ENCODE results near the gene RFX4. TPM values are rescaled to one million over a fixed set of nuclear protein-coding genes. Genes with fewer than 3 reads are reported as not detected.
A peak's percentile ranks its signal among the peaks of the same experiment; 100 is the strongest.

Gene RFX4
- total RNA-seq (2011; cell fraction: chromatin; rRNA removed; ENCODE audit: low replicate concordance) = not detected in 2 replicates
- total RNA-seq (2011; cell fraction: nucleolus; rRNA removed) = not detected in 2 replicates
- not detected in 2 replicates for total RNA-seq (2011; cell fraction: nucleoplasm; rRNA removed)
- total RNA-seq (2014; rRNA removed) = not detected in 2 replicates
- not detected in 2 replicates for total RNA-seq (2014; rRNA removed; fragmentation: Illumina TruSeq; extraction: Trizol)
- not detected in 2 replicates for total RNA-seq (2015; rRNA removed; fragmentation: Illumina TruSeq; extraction: Trizol)
- total RNA-seq (2021) = not detected in 2 replicates
- not detected in 2 replicates for polyA plus RNA-seq (2011; rRNA removed)
- not detected in 2 replicates for polyA plus RNA-seq (2011; cell fraction: cytosol; rRNA removed)
- polyA plus RNA-seq (2011; cell fraction: nucleus; rRNA removed) = not detected in 2 replicates
- polyA plus RNA-seq (2012) = not detected in 2 replicates
- polyA plus RNA-seq (2014; fragmentation: Illumina TruSeq; extraction: Trizol) = not detected in 2 replicates
- polyA plus RNA-seq (2014; fragmentation: Nextera tagmentation; extraction: Ambion mirVana) = not detected
- not detected in 2 replicates for polyA plus RNA-seq (2014; rRNA removed)
- polyA minus RNA-seq (2011; rRNA and poly(A)+ RNA removed) = not detected in 2 replicates
- not detected in 2 replicates for polyA minus RNA-seq (2011; cell fraction: cytosol; rRNA and poly(A)+ RNA removed)
- polyA minus RNA-seq (2011; cell fraction: nucleus; rRNA and poly(A)+ RNA removed) = not detected in 2 replicates
- percentile 0 among the genes with signal in this experiment for Bru-seq, nascent RNA
- percentile 13 among the genes with signal in this experiment for BruChase-seq, experiment 1, labeled RNA remaining after a 2-hour chase
- percentile 9 among the genes with signal in this experiment for BruChase-seq, experiment 2, labeled RNA remaining after a 6-hour chase
- long read RNA-seq, experiment 1, partial matches to known transcripts = 0 of 1 reads
- long read RNA-seq, experiment 1, other reads (novel, unspliced or antisense) = 1 of 1 reads
- long read RNA-seq, experiment 2 = 0 reads
- long read RNA-seq, experiment 3 = 0 reads

DNA sequence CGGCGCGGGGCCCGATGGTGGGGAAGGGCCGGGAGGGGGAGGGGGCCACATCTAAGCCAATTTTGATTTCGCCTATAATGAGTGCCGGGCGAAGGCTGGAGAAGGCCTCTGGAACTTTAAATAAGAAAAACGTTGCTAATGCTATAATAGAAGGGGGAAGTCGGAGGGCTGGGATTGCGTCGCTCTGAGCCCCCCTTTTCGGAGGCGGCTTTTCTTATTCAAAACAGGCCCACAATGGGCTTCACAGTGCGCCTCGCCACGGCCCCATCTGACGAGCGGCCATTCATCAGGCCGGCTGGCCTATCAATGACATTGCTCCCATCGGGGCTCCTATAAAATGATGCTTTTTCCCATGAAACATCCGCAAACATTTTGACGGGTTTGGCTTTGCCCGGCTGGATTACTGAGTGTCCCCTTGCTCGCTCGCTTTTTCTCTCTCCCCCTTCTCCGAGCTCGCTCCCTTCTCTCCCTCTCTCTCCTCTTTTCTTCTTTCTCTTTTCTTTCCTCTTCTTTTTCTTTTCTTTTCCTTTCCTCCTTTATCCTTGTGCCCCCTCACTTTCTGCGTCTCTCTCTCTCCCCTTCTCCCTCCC lies at the start of gene RFX4:
Gene RFX4, plus strand, starts transcription at position 364 of the 590 bp plus-strand sequence. CDS start 317 bp downstream, outside the sequence.
- ATAC-seq = no peak
- FAIRE-seq = no peak
- in situ Hi-C loops (cut with MboI) (no loop called here), intact Hi-C loops (cut with micrococcal nuclease) (no loop called here)
- H3K27me3 ChIP-seq (ENCODE audit: control insufficient read depth in 2 of 2, insufficient read depth in 2 of 2, low read length in 2 of 2) = peaks cover 46 to 73% of the 10 kb centered on the region in 2 experiments
- WGBS (ENCODE audit: insufficient coverage, low coverage, missing lambda C conversion rate) = 34% methylated on average over 12 of the region's 29 CpGs
- H3K9me1 ChIP-seq (ENCODE audit: control insufficient read depth, insufficient read depth, low read length) = no peaks in the 10 kb centered on the region
- H3K79me2 ChIP-seq (ENCODE audit: control insufficient read depth, insufficient read depth, low read length) = no peaks in the 10 kb centered on the region
- H2AFZ ChIP-seq (ENCODE audit: low read depth, low read length) = no peak within 1 kb of the TSS
- no peak within 1 kb of the TSS for H3K27ac ChIP-seq (ENCODE audit: extremely low read depth, low read depth, low read length)
- H3K36me3 ChIP-seq (ENCODE audit: control insufficient read depth, insufficient read depth, low read length) = no peaks in the 10 kb centered on the region
- no peak within 1 kb of the TSS for H3K9ac ChIP-seq (ENCODE audit: insufficient read depth in 1 of 2, low read depth in 2 of 2, low read length in 2 of 2)
- peaks cover 3% of the 10 kb centered on the region; the same call in 1 of the 2 replicates for H4K20me1 ChIP-seq (replicated peaks; ENCODE audit: control insufficient read depth, insufficient read depth, low read length)
- no peak within 1 kb of the TSS for H3K4me2 ChIP-seq (ENCODE audit: insufficient read depth, low read length)
- ChIA-PET CTCF (ENCODE audit: low intra/inter-chr PET ratio) (no interaction called here), POLR2A (no interaction called here)
- H3K4me1 ChIP-seq (replicated peaks in 1 of 2; ENCODE audit: control insufficient read depth in 2 of 2, insufficient read depth in 2 of 2, low read length in 2 of 2) = peaks cover 0 to 17% of the 10 kb centered on the region in 2 experiments; a peak in 2 of 5 replicates
- no peak for DNase-seq (ENCODE audit: extremely low read depth in 1 of 4, low spot score in 3 of 4)
- H3K4me3 ChIP-seq = no peak within 1 kb of the TSS
- BruUV-seq (replicated peaks) = no TSS peak
- H3K9me3 ChIP-seq (replicated peaks; ENCODE audit: control insufficient read depth, insufficient read depth, low read depth, low read length) = no peaks in the 10 kb centered on the region
- no peak for TF ChIP-seq MAFK (IDR thresholded peaks at IDR 0.05; ENCODE audit: low read length)
- TF ChIP-seq, protein P1, sequence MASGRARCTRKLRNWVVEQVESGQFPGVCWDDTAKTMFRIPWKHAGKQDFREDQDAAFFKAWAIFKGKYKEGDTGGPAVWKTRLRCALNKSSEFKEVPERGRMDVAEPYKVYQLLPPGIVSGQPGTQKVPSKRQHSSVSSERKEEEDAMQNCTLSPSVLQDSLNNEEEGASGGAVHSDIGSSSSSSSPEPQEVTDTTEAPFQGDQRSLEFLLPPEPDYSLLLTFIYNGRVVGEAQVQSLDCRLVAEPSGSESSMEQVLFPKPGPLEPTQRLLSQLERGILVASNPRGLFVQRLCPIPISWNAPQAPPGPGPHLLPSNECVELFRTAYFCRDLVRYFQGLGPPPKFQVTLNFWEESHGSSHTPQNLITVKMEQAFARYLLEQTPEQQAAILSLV (tag; IDR thresholded peaks at IDR 0.05) = no peak
- no peak for TF ChIP-seq ZNF354B (CRISPR knock-in tag; IDR thresholded peaks at IDR 0.05)
- no peak for TF ChIP-seq JUND (IDR thresholded peaks at IDR 0.05; ENCODE audit: borderline replicate concordance, low read depth, low read length)
- TF ChIP-seq JUND (tag; IDR thresholded peaks at IDR 0.05; ENCODE audit: borderline replicate concordance, low read depth, low read length) = no peak
- TF ChIP-seq, protein P2, sequence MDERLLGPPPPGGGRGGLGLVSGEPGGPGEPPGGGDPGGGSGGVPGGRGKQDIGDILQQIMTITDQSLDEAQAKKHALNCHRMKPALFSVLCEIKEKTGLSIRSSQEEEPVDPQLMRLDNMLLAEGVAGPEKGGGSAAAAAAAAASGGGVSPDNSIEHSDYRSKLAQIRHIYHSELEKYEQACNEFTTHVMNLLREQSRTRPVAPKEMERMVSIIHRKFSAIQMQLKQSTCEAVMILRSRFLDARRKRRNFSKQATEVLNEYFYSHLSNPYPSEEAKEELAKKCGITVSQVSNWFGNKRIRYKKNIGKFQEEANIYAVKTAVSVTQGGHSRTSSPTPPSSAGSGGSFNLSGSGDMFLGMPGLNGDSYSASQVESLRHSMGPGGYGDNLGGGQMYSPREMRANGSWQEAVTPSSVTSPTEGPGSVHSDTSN (CRISPR knock-in tag; IDR thresholded peaks at IDR 0.05; ENCODE audit: low read depth) = no peak
- TF ChIP-seq, protein P2 (tag; conservative IDR thresholded peaks at IDR 0.05; ENCODE audit: low read depth) = no peak
- no peak for TF ChIP-seq ETV6 (IDR thresholded peaks at IDR 0.05; ENCODE audit: borderline replicate concordance in 1 of 2, low read depth in 2 of 2, low read length in 1 of 2)
- TF ChIP-seq ETV6 (CRISPR knock-in tag; IDR thresholded peaks at IDR 0.05; ENCODE audit: borderline replicate concordance) = no peak
- no peak for TF ChIP-seq MIER1 (IDR thresholded peaks at IDR 0.05; ENCODE audit: low read depth)
- TF ChIP-seq MAFG (tag; conservative IDR thresholded peaks at IDR 0.05) = no peak
- no peak for TF ChIP-seq SMAD1 (IDR thresholded peaks at IDR 0.05; ENCODE audit: low read depth, low read length, partially characterized antibody)
- TF ChIP-seq SIX5 (IDR thresholded peaks at IDR 0.05; ENCODE audit: borderline replicate concordance in 1 of 2, insufficient read depth in 1 of 2, low read depth in 1 of 2, low read length in 2 of 2) = no peak
- no peak for TF ChIP-seq TBP (optimal IDR thresholded peaks at IDR 0.05; ENCODE audit: low read depth, low read length)
- TF ChIP-seq SIN3B (IDR thresholded peaks at IDR 0.05; ENCODE audit: low read depth) = no peak
- no peak for TF ChIP-seq EZH2 (IDR thresholded peaks at IDR 0.05; ENCODE audit: borderline replicate concordance, low read depth, low read length)
